T47D (cell line): ENCODE results near the gene CGN.

Source experiments
- DNase-seq, 2 experiments: peaks; one replicate each; pipeline versions ENCODE4 v3.0.0 to v3.0.0-alpha.2; 2011 to 2012; ENCODE audit warnings: low read depth in 1 of 2, low spot score in 1 of 2
- JUND ChIP-seq: IDR thresholded peaks from 2 replicates; pipeline ENCODE4 v1.6.1; 2012; ENCODE audit warnings: low read depth
- in situ Hi-C: cut with HindIII; loops from 2 replicates; pipeline ENCODE4 v1.10.0; 2016; ENCODE audit warnings: low sequenced_read_pairs, low pct_unique_long_range_greater_than_20kb

The CGN gene

DNA sequence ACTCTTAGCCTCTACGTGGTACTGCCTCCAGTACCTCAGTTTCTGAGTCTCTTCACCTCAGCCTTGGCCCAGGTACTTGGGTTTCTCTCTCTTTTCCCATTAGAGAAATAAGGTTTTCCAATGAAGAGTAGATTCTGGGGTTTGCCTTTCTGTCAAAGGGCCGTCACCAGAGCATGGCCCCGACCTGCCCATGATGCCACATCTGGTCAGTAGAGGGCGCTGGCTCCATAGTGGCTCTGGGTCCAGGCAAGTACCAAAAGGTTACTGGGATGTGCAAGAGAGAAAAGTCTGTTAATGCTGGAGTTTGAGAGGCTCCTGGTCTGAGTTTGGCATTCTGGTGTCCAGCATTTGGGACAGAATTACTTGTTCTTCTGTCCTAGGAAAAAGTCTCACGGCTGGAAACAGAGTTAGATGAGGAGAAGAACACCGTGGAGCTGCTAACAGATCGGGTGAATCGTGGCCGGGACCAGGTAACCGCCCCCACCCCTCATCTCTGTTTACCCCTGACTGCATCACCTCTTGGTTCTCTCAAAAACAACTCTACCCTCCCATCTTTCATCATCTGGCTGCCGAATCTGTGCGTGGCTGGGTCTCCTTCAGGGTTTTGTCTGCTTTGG lies 23.6 kb downstream of the CGN start:
- in situ Hi-C loops = no loop called here
- peak; percentile 53 to 83 for DNase-seq
- TF ChIP-seq JUND = no peak

DNA sequence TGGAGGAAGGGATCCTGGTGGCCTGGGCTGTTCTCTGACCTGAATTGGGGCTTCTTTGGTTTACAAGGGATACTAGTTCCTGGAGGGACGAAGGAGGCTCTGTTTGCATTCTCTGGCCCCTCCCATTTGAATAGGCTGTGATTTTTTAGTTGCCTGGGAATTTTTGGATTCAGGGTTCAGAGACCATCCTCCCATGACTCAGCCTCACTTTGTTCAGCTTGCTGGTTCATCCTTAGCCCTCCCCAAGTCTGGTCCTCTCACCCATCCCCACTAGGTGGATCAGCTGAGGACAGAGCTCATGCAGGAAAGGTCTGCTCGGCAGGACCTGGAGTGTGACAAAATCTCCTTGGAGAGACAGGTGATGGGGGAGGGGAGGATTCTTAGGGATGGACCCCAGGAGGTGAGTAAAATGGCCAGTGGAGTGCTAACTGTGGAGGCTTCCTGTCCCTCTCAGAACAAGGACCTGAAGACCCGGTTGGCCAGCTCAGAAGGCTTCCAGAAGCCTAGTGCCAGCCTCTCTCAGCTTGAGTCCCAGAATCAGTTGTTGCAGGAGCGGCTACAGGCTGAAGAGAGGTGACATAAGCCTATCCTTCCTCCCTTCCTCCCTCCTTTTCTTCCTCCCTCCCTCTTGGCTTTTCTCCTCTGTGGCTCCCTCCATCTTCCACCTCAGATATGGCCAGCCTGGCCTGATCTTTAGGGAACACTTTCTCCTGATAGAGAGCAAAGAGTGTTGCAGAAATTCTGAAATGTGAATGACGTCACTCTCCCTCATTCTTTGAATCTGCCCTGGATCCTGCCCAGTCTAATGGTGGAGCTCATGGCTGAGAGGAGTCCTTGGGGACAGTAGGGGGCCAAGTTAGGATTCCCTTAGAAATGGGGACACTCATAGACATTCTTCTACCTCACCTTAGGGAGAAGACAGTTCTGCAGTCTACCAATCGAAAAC lies 24.4 kb downstream of the CGN start:
- no peak for TF ChIP-seq JUND
- in situ Hi-C loops = no loop called here

DNA sequence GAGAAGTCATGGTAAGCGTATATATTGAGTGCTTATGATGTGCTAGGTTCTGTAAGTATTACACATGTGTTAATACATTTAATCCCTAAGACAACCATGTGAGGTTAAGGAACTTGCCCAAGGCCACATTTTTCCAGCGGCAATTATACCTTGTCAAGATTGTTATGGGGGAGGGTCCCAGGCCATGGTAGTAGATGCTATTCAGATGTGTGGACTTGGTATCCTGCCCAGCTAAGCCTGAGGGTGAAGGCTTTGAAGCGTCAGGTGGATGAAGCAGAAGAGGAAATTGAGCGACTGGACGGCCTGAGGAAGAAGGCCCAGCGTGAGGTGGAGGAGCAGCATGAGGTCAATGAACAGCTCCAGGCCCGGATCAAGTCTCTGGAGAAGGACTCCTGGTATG lies 25.3 kb downstream of the CGN start:
- DNase-seq = no peak
- TF ChIP-seq JUND = no peak
- in situ Hi-C loops = no loop called here

More for the DNA sequence above, 24.4 kb downstream of the CGN start:
- no peak for DNase-seq

DNA sequence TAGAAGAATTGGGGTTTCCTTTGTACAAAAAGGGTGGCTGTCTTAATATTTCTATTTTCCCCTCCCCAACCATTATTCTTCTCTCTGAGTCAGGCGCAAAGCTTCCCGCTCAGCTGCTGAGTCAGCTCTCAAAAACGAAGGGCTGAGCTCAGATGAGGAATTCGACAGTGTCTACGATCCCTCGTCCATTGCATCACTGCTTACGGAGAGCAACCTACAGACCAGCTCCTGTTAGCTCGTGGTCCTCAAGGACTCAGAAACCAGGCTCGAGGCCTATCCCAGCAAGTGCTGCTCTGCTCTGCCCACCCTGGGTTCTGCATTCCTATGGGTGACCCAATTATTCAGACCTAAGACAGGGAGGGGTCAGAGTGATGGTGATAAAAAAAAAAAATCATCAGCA lies 25.9 kb downstream of the CGN start:
- in situ Hi-C loops = no loop called here
- no peak for DNase-seq
- TF ChIP-seq JUND = no peak

DNA sequence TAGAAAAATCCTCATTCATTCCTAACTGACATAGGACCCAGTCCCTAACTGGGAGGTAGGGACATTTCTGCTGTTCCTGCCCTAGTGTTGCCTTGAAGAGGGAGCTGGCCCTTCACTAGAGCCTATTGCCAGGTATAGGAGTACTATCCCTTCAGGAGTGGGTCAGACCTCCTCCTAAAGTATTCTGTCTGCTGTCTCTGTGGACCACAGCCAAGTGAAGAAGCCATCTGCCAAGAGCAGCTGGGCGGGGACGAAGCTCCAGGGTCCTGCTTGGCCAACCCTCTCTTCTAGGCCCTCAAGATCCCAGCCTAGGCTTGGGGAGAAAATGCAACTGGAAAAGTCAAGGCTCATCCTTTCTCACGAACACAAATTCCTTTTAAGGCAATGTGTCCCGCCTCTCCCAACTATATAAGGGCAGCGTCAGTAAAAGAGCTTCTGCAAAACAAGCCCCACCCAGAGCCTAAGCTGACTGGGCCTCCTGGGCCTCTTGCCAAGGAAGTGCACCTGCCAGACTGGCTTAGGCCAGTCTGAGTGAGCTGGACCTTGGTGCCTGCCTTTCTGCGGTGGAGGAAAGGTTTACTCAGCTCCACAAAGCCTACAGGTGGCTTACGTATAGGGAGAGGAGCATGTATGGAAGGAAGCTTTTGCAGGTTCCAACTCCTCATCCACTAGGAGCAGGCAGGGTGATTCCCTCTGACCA lies 28.3 kb downstream of the CGN start:
- TF ChIP-seq JUND = no peak; the same call in 1 of the 2 replicates
- in situ Hi-C loops = no loop called here
- peak; percentile 79 to 100 for DNase-seq

DNA sequence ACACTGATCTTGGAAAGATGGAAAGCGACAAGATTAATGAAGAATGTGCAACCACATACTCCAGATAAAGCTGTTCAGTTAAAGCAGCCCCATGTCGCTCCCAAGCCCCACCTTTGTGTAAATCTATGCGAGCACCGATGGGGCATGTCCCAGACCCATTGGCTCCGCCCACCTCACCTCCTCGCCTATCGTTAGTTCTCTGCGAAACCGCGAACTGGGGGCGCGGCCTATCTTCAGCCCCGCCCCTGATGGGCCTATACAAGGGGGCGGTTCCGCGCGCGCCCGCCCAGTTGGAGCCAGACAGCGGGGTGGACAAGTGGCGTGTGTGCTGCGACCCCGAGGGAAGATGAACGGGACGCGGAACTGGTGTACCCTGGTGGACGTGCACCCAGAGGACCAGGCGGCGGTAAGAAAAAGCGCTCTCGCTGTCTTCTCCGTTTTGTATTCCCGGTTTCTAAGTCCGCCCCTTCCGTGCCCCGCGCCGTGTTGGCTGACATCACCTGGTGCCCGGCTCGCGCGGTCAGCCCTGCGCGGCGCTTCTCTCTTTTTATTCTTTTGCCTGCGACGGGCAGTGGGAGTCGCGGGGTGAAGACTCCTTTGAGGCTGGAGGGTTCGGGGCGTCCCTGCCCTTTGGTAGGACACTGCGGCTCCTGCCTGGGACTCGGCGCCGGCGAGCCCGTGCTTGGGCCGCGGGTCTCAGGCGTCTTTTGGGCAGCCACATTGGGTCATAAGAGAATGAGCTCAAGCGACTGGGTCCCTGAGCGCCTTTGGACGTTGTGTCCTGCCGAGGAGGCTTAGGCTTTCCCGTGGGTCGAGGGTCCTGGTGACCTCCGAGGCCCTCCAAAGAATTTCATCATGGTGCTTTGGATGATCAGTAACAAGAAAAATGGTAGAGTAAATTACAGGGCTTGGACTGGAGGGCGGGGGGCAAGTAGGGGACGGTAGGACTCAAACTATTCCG lies 29.1 kb downstream of the CGN start, which contains the start of gene TUFT1:
Gene TUFT1, plus strand, starts transcription at position 289 of the 961 bp plus-strand sequence. Its CDS starts 58 bp downstream, at position 347.
- peak; percentile 82 to 99 for DNase-seq
- in situ Hi-C loops = no loop called here
- TF ChIP-seq JUND = no peak

DNA sequence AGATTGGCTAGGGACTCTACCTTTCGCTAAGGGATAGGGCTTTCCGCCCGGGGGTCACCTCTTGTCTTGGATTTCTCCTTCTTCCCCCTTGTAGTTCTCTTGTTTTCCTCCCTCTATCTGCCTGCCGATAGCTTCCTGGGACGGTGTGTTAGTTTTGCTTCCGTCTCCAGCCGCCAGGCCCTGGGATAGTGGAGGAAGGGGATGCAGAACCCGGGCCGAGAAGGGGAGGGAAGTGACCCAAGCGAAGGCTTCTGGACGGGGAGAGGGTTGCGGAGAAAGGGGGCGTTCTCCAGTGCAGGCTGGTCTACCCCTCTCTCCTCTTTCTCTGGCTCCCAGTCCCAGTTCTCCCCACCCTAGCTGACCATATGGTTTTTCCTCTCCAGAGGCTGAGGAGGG lies 29.8 kb downstream of the CGN start:
- TF ChIP-seq JUND = no peak
- in situ Hi-C loops = no loop called here
- no peak for DNase-seq

DNA sequence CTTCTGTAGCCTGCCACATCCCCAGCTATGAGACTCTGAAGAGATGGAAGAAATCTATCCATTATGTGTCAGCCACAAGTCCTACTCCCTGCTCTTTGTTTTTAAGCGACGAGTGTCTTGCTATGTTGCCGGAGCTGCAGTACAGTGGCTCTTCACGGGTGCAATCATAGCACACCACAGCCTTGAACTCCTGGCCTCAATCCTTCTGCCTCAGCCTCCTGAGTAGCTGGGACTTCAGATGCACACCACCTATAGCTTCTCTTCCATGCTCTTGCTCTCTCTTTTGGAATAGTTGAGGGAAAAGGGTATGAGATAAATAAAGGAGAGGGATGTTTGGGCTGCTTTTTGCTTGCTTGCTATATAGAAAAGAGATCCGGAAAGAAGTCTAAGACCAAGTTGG lies 30.6 kb downstream of the CGN start:
- DNase-seq = no peak
- in situ Hi-C loops = no loop called here

DNA sequence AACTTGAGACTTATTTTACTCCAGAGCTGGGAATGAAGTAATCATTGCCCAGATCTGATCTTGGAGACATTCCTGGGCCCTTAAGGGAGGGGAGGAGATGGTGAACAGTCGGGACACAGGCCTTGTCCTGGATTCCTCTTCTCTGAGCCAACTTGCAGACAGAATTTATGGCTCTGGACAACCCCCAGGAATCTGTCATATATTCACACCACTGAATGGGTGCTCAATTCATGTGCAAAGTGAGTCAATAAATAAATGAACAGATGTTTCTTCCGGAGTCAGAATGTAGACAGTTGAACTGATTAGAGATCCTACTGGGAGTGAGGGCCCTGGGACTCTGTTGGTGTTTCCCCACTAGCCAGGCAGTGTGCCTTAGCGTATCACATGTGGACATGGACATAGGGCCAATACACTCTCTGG lies 31.5 kb downstream of the CGN start:
- DNase-seq = peak in 1 of 2 experiments; percentile 57
- no peak for TF ChIP-seq JUND
- in situ Hi-C loops = no loop called here

More for the DNA sequence above, 30.6 kb downstream of the CGN start:
- TF ChIP-seq JUND = no peak

DNA sequence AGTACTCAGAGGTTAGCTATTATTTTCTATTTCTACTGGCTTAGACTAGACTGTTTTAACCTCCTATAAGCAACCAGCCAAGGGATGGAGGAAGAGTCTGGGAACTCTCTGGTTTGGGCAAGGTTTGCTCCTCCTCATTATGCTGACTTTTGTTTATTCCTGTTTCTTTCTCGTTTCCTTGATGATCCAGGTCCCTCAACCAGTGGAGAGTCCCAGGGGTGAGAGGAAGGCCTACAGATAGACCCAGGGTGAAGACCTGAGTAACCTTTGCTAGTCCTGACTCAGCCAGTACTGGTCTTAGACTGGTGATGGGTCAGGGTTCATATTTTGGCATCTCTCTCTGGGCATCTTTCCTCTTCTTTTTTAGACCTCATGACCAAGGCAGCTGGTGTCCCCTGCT lies 34.4 kb downstream of the CGN start:
- in situ Hi-C loops = no loop called here
- DNase-seq = no peak
- TF ChIP-seq JUND = no peak

DNA sequence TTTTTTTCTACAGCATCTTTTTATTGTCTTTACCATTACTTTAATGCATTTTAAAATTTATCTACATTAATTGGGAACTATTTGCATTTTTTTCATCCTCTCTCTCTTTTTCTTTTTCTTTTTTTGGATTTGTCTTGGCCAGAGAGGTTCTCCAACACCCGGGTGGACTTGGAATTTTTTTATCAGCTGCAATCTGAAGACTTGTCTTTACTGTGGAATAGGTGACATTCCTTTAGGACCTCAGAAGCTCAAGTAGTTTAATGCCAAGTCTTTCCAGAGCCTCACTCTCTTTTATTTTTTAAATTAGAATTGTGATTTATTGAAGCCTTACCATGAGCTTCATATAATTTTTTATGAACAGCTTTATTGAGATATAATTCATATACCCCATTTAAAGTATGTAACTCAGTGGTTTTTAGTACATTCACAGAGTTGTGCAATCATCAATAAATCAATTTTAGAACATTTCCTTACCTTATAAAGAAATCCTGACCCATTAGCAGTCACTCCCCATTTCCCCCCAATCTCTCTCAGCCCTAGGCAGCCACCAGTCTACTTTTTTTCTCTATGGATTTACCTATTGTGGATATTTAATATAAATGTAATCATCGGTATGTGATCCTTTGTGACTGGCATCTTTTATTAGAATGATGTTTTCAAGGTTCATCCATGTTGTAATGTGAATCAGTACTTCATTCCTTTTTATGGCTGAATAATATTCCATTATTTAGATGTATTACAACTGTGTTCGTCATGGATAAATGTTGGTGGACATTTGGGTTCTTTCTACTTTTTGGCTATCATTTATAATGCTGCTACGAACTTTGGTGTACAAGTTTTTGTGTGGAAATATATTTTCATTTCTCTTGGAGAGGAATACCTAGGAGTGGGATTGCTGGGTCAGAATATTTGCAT lies 35.1 kb downstream of the CGN start:
- in situ Hi-C loops = no loop called here

More for the DNA sequence above, 35.1 kb downstream of the CGN start:
- TF ChIP-seq JUND = no peak
- peak in 1 of 2 experiments; percentile 48 for DNase-seq
